ENCODE measurements around the gene SNTG2. TPM values are rescaled to one million over a fixed set of nuclear protein-coding genes. Genes with fewer than 3 reads are reported as not detected.

The SNTG2 gene
- total and polyA plus RNA-seq, 12 donors: 0.26 to 4.3 (median 0.72) TPM; not detected in 1

DNA sequence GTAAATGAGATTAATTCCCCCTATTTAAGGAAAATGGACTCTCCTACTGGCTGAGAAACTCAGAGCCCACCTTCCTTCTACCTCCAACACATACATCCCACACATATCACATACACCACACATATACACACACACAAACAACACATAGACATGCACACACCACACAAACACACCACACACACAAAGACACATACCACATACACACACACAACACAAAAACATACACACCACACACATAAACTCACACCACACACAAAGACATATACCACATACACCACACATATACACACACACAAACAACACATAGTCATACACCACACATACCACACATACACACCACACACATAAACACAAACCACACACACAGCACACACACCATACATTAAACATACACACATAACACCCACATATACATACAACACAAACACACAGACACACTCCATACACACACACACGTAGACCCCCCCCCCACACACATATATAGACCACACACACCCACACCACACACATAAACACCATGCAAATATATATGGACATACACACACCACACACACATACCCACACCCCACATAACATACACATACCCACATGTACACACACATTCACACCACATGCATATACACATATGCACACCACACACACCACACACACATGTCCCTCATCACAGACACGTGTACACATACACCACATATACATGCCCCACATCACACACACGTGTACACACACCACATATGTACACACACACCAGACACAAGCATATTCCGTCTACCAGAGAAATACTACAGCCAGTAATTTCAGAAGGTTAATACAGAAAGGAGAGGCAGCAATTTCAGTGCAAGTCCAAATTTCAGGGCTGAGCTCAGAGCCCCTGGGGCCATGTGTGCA lies 204.3 kb downstream of the SNTG2 start:
- Histone ChIP-seq H3K27ac (no peak overlapping the region), H3K4me1 (replicated peaks in 1 of 2) (no peaks in the 10 kb centered on the region), H3K27me3 (no peaks in the 10 kb centered on the region), H3K9me3 (replicated peaks in 1 of 3) (no peaks in the 10 kb centered on the region), H3K4me3 (no peak overlapping the region), H3K36me3 (replicated peaks in 1 of 2) (no peaks in the 10 kb centered on the region)
- no peak for DNase-seq
- TF ChIP-seq POLR2A (IDR thresholded peaks at IDR 0.05): no peak
- TF ChIP-seq, protein P1, sequence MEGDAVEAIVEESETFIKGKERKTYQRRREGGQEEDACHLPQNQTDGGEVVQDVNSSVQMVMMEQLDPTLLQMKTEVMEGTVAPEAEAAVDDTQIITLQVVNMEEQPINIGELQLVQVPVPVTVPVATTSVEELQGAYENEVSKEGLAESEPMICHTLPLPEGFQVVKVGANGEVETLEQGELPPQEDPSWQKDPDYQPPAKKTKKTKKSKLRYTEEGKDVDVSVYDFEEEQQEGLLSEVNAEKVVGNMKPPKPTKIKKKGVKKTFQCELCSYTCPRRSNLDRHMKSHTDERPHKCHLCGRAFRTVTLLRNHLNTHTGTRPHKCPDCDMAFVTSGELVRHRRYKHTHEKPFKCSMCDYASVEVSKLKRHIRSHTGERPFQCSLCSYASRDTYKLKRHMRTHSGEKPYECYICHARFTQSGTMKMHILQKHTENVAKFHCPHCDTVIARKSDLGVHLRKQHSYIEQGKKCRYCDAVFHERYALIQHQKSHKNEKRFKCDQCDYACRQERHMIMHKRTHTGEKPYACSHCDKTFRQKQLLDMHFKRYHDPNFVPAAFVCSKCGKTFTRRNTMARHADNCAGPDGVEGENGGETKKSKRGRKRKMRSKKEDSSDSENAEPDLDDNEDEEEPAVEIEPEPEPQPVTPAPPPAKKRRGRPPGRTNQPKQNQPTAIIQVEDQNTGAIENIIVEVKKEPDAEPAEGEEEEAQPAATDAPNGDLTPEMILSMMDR (IDR thresholded peaks at IDR 0.05): no peak
- intact Hi-C loops (cut with DNase I): no loop called here
- 71 to 91% (median 84%) methylated on average over 4 of the region's 4 CpGs for WGBS, 4 donors

DNA sequence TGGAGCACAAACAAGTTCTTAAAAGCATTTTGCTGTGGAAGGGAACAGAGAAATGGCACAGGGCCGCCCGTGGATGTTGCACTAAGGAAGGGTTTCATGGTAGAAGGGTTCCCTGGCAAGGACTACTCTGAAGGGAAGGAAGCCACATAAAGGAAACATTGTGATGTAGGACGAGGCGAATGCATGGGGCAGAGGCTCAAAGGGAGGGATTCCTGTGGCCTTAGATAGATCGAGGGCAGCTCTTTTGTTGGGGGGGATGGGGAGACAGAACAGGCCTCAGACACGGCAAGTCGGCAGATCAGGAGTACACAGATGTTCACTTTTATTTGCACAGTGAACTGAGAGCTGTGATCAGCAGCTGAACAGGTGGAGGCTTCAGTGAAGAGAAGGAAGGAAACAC lies 205.4 kb downstream of the SNTG2 start:
- Histone ChIP-seq H3K27ac (no peak overlapping the region), H3K4me1 (replicated peaks in 1 of 2) (no peaks in the 10 kb centered on the region), H3K4me3 (no peak overlapping the region), H3K27me3 (no peaks in the 10 kb centered on the region), H3K9me3 (replicated peaks in 1 of 3) (no peaks in the 10 kb centered on the region), H3K36me3 (replicated peaks in 1 of 2) (no peaks in the 10 kb centered on the region)
- intact Hi-C loops (cut with DNase I): no loop called here
- TF ChIP-seq POLR2A (IDR thresholded peaks at IDR 0.05): no peak
- TF ChIP-seq, protein P1 (IDR thresholded peaks at IDR 0.05): no peak
- no peak for DNase-seq
- WGBS, 4 donors: 69 to 79% (median 75%) methylated on average over 7 of the region's 7 CpGs

DNA sequence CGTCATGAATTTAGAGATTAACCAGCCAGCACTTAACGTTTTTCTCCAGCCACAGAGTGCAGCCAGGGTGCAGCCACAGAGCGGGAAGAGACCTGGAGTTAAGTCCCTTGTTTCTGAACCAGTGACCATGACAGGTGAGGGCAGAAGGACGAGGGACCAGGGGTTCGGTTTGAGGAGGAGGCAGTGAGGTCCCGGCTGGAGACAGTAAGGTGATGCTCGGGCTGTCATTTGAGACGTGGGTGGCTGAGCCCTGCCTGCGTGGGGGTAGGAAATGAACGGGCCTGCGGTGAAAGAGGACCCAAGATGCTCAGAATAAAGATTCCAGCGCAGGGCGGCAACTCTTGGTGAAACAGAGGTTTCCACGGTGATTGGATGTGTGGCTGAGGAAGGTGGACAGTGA lies 205.9 kb downstream of the SNTG2 start:
- TF ChIP-seq, protein P1 (IDR thresholded peaks at IDR 0.05): no peak
- no peak for TF ChIP-seq POLR2A (IDR thresholded peaks at IDR 0.05)
- Histone ChIP-seq H3K4me3 (no peak overlapping the region), H3K4me1 (replicated peaks in 1 of 2) (no peaks in the 10 kb centered on the region), H3K27me3 (no peaks in the 10 kb centered on the region), H3K27ac (no peak overlapping the region), H3K36me3 (replicated peaks in 1 of 2) (no peaks in the 10 kb centered on the region), H3K9me3 (replicated peaks in 1 of 3) (no peaks in the 10 kb centered on the region)
- DNase-seq: no peak
- 58 to 65% (median 61%) methylated on average over 13 to 14 of the region's 14 CpGs for WGBS, 4 donors
- intact Hi-C loops (cut with DNase I): no loop called here

DNA sequence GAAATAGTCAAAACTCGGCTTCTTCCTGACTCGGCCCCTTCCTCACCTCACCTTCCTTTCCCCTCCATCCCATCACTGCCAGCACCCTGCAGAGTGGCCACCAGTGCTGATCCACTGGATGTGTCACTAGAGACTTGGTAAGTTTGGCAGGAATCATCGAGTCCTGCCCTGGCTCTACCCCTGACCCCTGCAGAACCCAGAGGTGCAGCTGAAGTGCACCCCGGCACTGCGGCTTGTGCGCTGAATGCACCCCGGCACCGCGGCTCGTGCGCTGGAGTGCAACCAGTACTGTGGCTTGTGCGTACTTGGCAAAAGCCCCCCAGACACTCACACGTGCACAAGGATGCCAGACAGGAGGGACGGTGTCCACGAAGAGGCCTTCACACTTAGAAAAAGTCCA lies 206.5 kb downstream of the SNTG2 start:
- Histone ChIP-seq H3K27me3 (no peaks in the 10 kb centered on the region), H3K4me1 (replicated peaks in 1 of 2) (no peaks in the 10 kb centered on the region), H3K9me3 (replicated peaks in 1 of 3) (no peaks in the 10 kb centered on the region), H3K27ac (no peak overlapping the region), H3K36me3 (replicated peaks in 1 of 2) (no peaks in the 10 kb centered on the region), H3K4me3 (no peak overlapping the region)
- TF ChIP-seq POLR2A (IDR thresholded peaks at IDR 0.05): no peak
- TF ChIP-seq, protein P1 (IDR thresholded peaks at IDR 0.05): no peak
- no peak for DNase-seq
- whole genome bisulfite sequencing, 4 donors: 76 to 82% (median 80%) methylated on average over 8 to 15 of the region's 15 CpGs
- intact Hi-C loops (cut with DNase I): no loop called here
